ENCODE measurements around the gene KPNA6. TPM values are rescaled to one million over a fixed set of nuclear protein-coding genes. Genes with fewer than 3 reads are reported as not detected.

KPNA6 gene
- total and polyA plus RNA-seq, 10 of the 15 experiments (the other 5 are each of a cell fraction or from before 2014, with no cell fraction given) = 11.1 to 55.6 (median 25.9) TPM

- TF ChIP-seq MAX (IDR thresholded peaks at IDR 0.05; ENCODE audit: low read depth, low read length) (no peak), SREBF1 (IDR thresholded peaks at IDR 0.05; ENCODE audit: low read length) (no peak), WRNIP1 (IDR thresholded peaks at IDR 0.05; ENCODE audit: borderline replicate concordance, low read depth, low read length) (no peak), MXI1 (IDR thresholded peaks at IDR 0.05; ENCODE audit: low read depth, low read length) (no peak), FOS (IDR thresholded peaks at IDR 0.05; ENCODE audit: borderline replicate concordance, extremely low read depth, insufficient read length) (no peak), RB1 (IDR thresholded peaks at IDR 0.05; ENCODE audit: borderline replicate concordance) (no peak), HDAC6 (IDR thresholded peaks at IDR 0.05; ENCODE audit: unreplicated experiment) (no peak), ZBED1 (IDR thresholded peaks at IDR 0.05; ENCODE audit: borderline replicate concordance) (no peak), PAX8 (IDR thresholded peaks at IDR 0.05) (no peak), POLR2AphosphoS2 (IDR thresholded peaks at IDR 0.05; ENCODE audit: low read depth, low read length) (no peak), PRDM15 (CRISPR knock-in tag; IDR thresholded peaks at IDR 0.05) (no peak), KDM1A (IDR thresholded peaks at IDR 0.05; ENCODE audit: borderline replicate concordance) (no peak), FOXK2 (IDR thresholded peaks at IDR 0.05) (no peak), POLR2AphosphoS5 (IDR thresholded peaks at IDR 0.05; ENCODE audit: low read length) (no peak), SIX5 (IDR thresholded peaks at IDR 0.05; ENCODE audit: low read depth, low read length, severe bottlenecking) (no peak), ZSCAN29 (IDR thresholded peaks at IDR 0.05) (no peak)
- SMC1A ChIA-PET (ENCODE audit: uncharacterized antibody, unreplicated experiment) = no interaction called here
- intact Hi-C loops (cut with micrococcal nuclease; ENCODE audit: unreplicated experiment) = loop anchor here (5.0 kb wide), 1 partner anchor 33 kb away; the partner anchor contains the start of gene TMEM39B
Measured at GRCh38 chr1:32105338-32105737, 2.5 kb upstream of the KPNA6 start.

More at GRCh38 chr1:32105338-32105737, 2.5 kb upstream of the KPNA6 start:
- H3K27me3 ChIP-seq (replicated peaks in 1 of 2; ENCODE audit: control insufficient read depth in 2 of 2, insufficient read depth in 2 of 2, low read length in 1 of 2) = no peaks in the 10 kb centered on the region
- CTCF ChIA-PET = interaction anchor here (1.1 kb wide), 1 partner anchor 33 kb away, joined by 3 read pairs; the partner anchor contains the start of gene TMEM39B
- in situ Hi-C loops (cut with MboI) = no loop called here
- RAD21 ChIA-PET (ENCODE audit: unreplicated experiment) = no interaction called here
- no peaks in the 10 kb centered on the region for H4K20me1 ChIP-seq (ENCODE audit: control insufficient read depth, insufficient read depth)
- no peak overlapping the region for H2AFZ ChIP-seq (ENCODE audit: control insufficient read depth, low read depth, low read length)
- POLR2A ChIA-PET = interaction anchor here (0.7 kb wide), 1 partner anchor 27 kb away, joined by 6 read pairs; no protein-coding TSS in a partner anchor
- H3K36me3 ChIP-seq (ENCODE audit: control insufficient read depth in 2 of 2, insufficient read depth in 2 of 2, low read length in 1 of 2) = peaks cover 0 to 3% of the 10 kb centered on the region in 2 experiments; a peak in 2 of 4 replicates
- WGBS (ENCODE audit: insufficient coverage, insufficient replicate concordance, low lambda C conversion rate, missing lambda C conversion rate) = 86% methylated on average over 1 of the region's 1 CpG
- no peak overlapping the region for H3K27ac ChIP-seq (ENCODE audit: control insufficient read depth, insufficient read depth)
- no peak overlapping the region for H3K4me3 ChIP-seq
- no peak overlapping the region for H3K9ac ChIP-seq (ENCODE audit: control insufficient read depth, insufficient read depth, low read length)
- H3K9me3 ChIP-seq (replicated peaks; ENCODE audit: control insufficient read depth, insufficient read depth, low read length) = no peaks in the 10 kb centered on the region
- H3K79me2 ChIP-seq (ENCODE audit: control insufficient read depth, insufficient read depth, low read length) = peaks cover 23% of the 10 kb centered on the region
- no TSS peak for BruUV-seq (replicated peaks)
- DNase-seq (ENCODE audit: low read depth, low spot score) (no peak), ATAC-seq (no peak), FAIRE-seq (no peak)
- H3K4me1 ChIP-seq (ENCODE audit: control insufficient read depth, insufficient read depth, low read length) = peaks cover 5% of the 10 kb centered on the region
- H3K4me2 ChIP-seq (ENCODE audit: control insufficient read depth, insufficient read depth) = no peak overlapping the region
